Thyroid gland (tissue), 4 donors: Measurements from ENCODE around the gene PTPRN2.

ENCODE experiments used
- POLR2A ChIP-seq, 2 donors: fragments of 450-650 bp; IDR thresholded peaks; one replicate each; pipeline ENCODE4 v1.6.1; 2017; ENCODE audit warnings: antibody characterized with exemption in 2 of 2, mild to moderate bottlenecking in 2 of 2, moderate library complexity in 1 of 2
- TF ChIP-seq, protein P1 (sequence below), 6 experiments: fragments of 200-600 bp in 3 of 6; fragments of 450-650 bp in 3 of 6; sonication (generic) in 3 of 6; IDR thresholded peaks; one replicate each; pipeline ENCODE4 v1.5.1; 2016 to 2019; ENCODE audit warnings: antibody characterized with exemption in 6 of 6, mild to moderate bottlenecking in 2 of 6, inconsistent platforms in 1 of 6, moderate library complexity in 1 of 6

- TF ChIP-seq, protein P1, sequence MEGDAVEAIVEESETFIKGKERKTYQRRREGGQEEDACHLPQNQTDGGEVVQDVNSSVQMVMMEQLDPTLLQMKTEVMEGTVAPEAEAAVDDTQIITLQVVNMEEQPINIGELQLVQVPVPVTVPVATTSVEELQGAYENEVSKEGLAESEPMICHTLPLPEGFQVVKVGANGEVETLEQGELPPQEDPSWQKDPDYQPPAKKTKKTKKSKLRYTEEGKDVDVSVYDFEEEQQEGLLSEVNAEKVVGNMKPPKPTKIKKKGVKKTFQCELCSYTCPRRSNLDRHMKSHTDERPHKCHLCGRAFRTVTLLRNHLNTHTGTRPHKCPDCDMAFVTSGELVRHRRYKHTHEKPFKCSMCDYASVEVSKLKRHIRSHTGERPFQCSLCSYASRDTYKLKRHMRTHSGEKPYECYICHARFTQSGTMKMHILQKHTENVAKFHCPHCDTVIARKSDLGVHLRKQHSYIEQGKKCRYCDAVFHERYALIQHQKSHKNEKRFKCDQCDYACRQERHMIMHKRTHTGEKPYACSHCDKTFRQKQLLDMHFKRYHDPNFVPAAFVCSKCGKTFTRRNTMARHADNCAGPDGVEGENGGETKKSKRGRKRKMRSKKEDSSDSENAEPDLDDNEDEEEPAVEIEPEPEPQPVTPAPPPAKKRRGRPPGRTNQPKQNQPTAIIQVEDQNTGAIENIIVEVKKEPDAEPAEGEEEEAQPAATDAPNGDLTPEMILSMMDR (IDR thresholded peaks at IDR 0.05), result no peak
- no peak for TF ChIP-seq POLR2A (IDR thresholded peaks at IDR 0.05)
Observed at GRCh38 chr7:157617401-157617800, 970.2 kb downstream of the PTPRN2 start.
